Lung (tissue), 12 donors: ENCODE data around the gene TFDP2. TPM values are rescaled to one million over a fixed set of nuclear protein-coding genes. Genes with fewer than 3 reads are reported as not detected.

ENCODE experiments used
- ATAC-seq: fragments of 200-7000 bp; cut with Tn5 transposase; one replicate; pipeline ENCODE4 v1.9.1; 2020; ENCODE audit warnings: moderate number of reproducible peaks; ENCODE audit not compliant: insufficient read depth, low FRiP score
- DNase-seq, 3 donors: peaks; one replicate each; pipeline ENCODE4 v3.0.0-alpha.2; 2013 to 2017
- H3K27ac ChIP-seq, 2 donors: one replicate each; pipeline ENCODE4 v1.5.1; 2013; ENCODE audit warnings: mild to moderate bottlenecking in 2 of 2, moderate library complexity in 2 of 2, control low read depth in 1 of 2, inconsistent platforms in 1 of 2, low read depth in 1 of 2, low read length in 1 of 2
- H3K27me3 ChIP-seq, 3 donors: one replicate each; pipeline ENCODE4 v1.5.1; 2013; ENCODE audit warnings: low read length in 2 of 3; ENCODE audit not compliant: control insufficient read depth in 3 of 3, insufficient read depth in 3 of 3
- H3K36me3 ChIP-seq, 4 donors: one replicate each; pipeline ENCODE4 v1.5.1; 2013; ENCODE audit warnings: low read length in 4 of 4, mild to moderate bottlenecking in 1 of 4, moderate library complexity in 1 of 4; ENCODE audit not compliant: control insufficient read depth in 4 of 4, insufficient read depth in 4 of 4
- H3K4me1 ChIP-seq, 5 donors: one replicate each; pipeline ENCODE4 v1.5.1; 2013; ENCODE audit warnings: low read length in 5 of 5, mild to moderate bottlenecking in 2 of 5, moderate library complexity in 1 of 5; ENCODE audit not compliant: control insufficient read depth in 5 of 5, insufficient read depth in 5 of 5
- H3K4me3 ChIP-seq: one replicate; pipeline ENCODE4 v1.5.1; 2013; ENCODE audit warnings: mild to moderate bottlenecking, control low read depth, moderate library complexity
- H3K9ac ChIP-seq, 2 donors: one replicate each; pipeline ENCODE4 v1.5.1; 2013; ENCODE audit warnings: low read length in 2 of 2, control low read depth in 1 of 2; ENCODE audit not compliant: insufficient read depth in 1 of 2
- H3K9me3 ChIP-seq, 4 donors: one replicate each; pipeline ENCODE4 v1.5.1; 2013; ENCODE audit warnings: low read length in 3 of 4, mild to moderate bottlenecking in 1 of 4, moderate library complexity in 1 of 4; ENCODE audit not compliant: control insufficient read depth in 4 of 4, insufficient read depth in 3 of 4
- WGBS, 2 donors: extraction: QIAGEN DNeasy Blood & Tissue Kit; methylation state at CpG; one replicate each; pipeline ENCODE4 v1.1.7; 2013; 5-methylcytosine and 5-hydroxymethylcytosine counted together
- polyA plus RNA-seq, 2 donors: library from polyadenylated mRNA; stranded (reverse); fragments of 200-250 nt; gene quantifications; one replicate each; pipeline ENCODE4 v1.2.1, GENCODE V29; 2013
- total RNA-seq, 2 donors: library from RNA; depleted of rRNA in 1 of 2; stranded (reverse); fragments of >200 nt in 1 of 2; gene quantifications; one replicate each; pipeline ENCODE4 v1.2.1, GENCODE V29; 2014 to 2021
- TF ChIP-seq, protein P1 (sequence below): IDR thresholded peaks from 2 replicates; pipeline ENCODE4 v1.5.1; 2012; ENCODE audit warnings: mild to moderate bottlenecking; ENCODE audit errors: control extremely low read depth, extremely low read depth
- donor health status: control.
- donor health status: control.
- donor health status: Bipolar disorder and iron deficiency.
- donor health status: healthy.
- donor health status: DM: yes; HTN: yes; CAD: no.

Gene TFDP2
- total and polyA plus RNA-seq, 4 donors: 8.4 to 94.0 (median 17.0) TPM

DNA sequence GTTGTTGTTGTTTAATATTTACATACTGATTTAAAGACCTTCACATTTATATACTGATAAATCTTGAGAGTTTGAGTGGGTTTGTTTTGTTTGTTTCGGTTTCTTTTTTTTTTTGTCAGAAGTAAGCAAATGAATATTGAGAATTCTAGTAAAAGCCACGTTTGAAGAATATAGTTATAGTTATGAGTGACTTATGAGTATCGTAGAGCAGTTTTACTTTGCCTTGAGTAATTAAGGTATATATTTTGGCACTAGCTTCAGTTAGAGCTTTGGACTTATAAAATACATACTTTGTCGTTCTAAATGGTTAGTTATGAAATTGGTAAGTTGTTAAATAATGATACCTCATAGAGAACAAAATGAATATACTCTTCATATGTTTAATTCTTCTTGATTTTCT, 245.1 kb downstream of the TFDP2 start:
- Histone ChIP-seq H3K27me3 (no peaks in the 10 kb centered on the region), H3K9me3 (peaks cover 0 to 5% (median 0%) of the 10 kb centered on the region in 4 donors), H3K4me1 (peaks cover 0 to 3% (median 0%) of the 10 kb centered on the region in 5 donors), H3K4me3 (no peak overlapping the region), H3K36me3 (peaks cover 6 to 18% (median 10%) of the 10 kb centered on the region in 4 donors), H3K9ac (no peak overlapping the region), H3K27ac (no peak overlapping the region)
- DNase-seq: no peak
- TF ChIP-seq, protein P1, sequence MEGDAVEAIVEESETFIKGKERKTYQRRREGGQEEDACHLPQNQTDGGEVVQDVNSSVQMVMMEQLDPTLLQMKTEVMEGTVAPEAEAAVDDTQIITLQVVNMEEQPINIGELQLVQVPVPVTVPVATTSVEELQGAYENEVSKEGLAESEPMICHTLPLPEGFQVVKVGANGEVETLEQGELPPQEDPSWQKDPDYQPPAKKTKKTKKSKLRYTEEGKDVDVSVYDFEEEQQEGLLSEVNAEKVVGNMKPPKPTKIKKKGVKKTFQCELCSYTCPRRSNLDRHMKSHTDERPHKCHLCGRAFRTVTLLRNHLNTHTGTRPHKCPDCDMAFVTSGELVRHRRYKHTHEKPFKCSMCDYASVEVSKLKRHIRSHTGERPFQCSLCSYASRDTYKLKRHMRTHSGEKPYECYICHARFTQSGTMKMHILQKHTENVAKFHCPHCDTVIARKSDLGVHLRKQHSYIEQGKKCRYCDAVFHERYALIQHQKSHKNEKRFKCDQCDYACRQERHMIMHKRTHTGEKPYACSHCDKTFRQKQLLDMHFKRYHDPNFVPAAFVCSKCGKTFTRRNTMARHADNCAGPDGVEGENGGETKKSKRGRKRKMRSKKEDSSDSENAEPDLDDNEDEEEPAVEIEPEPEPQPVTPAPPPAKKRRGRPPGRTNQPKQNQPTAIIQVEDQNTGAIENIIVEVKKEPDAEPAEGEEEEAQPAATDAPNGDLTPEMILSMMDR: no peak
- no peak for ATAC-seq
- WGBS, 2 donors: 81 to 89% methylated on average over 4 of the region's 4 CpGs

DNA sequence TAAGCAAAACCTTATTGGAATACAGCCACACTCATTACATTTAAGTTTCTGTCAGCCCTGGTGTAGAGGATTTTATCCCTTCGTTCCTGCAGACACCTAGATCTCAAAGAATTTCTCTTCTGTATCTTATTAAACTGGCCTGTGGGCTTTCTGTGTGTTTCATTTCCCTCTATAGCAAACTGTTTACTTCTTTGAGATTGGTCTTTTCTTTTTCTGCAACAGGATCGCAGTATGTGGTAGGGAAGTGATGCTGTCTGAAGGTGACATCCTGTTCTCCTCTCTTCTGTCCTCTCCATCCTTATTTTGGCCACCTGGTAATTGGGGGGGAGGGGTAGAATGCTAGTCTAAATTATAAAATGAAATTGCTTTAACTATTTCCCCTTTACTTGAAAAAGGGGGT, 247.4 kb downstream of the TFDP2 start:
- TF ChIP-seq, protein P1: no peak
- peaks cover 0 to 4% (median 0%) of the 10 kb centered on the region in 5 donors for H3K4me1 ChIP-seq
- no peak overlapping the region for H3K9ac ChIP-seq
- no peak for DNase-seq
- no peaks in the 10 kb centered on the region for H3K27me3 ChIP-seq
- no peak overlapping the region for H3K27ac ChIP-seq
- WGBS, 2 donors: 60 to 75% methylated on average over 2 of the region's 2 CpGs
- peaks cover 0 to 5% (median 0%) of the 10 kb centered on the region in 4 donors for H3K9me3 ChIP-seq
- peaks cover 3 to 7% (median 4%) of the 10 kb centered on the region in 4 donors for H3K36me3 ChIP-seq
- no peak for ATAC-seq
- H3K4me3 ChIP-seq: no peak overlapping the region

DNA sequence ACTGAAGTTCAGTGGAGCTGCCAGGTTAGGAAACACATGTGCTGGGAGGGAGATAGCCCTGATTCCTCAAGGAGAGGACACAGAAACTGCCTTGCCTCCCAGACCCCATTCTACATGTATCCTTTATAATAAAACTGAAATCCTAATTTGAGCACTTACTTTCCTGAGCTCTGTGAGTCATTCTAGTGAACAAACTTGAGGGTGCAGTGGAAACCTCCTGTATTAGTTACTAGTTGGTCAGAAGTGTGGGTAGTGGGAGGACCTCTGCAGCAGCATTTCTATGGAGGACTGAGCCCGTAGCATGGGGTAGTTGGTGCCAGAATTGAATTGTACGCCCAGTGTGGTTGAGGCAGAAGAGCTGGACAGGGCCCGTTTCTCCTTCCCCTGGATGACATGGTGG, 249.0 kb downstream of the TFDP2 start:
- no peaks in the 10 kb centered on the region for H3K27me3 ChIP-seq
- peaks cover 0 to 7% (median 4%) of the 10 kb centered on the region in 4 donors for H3K36me3 ChIP-seq
- H3K27ac ChIP-seq: no peak overlapping the region
- no peak overlapping the region for H3K4me3 ChIP-seq
- H3K4me1 ChIP-seq: peaks cover 0 to 6% (median 0%) of the 10 kb centered on the region in 5 donors
- DNase-seq (no peak), ATAC-seq (no peak)
- TF ChIP-seq, protein P1: no peak
- 96 to 97% methylated on average over 3 of the region's 3 CpGs for WGBS, 2 donors
- no peak overlapping the region for H3K9ac ChIP-seq
- peaks cover 0 to 5% (median under 1%) of the 10 kb centered on the region in 4 donors for H3K9me3 ChIP-seq

DNA sequence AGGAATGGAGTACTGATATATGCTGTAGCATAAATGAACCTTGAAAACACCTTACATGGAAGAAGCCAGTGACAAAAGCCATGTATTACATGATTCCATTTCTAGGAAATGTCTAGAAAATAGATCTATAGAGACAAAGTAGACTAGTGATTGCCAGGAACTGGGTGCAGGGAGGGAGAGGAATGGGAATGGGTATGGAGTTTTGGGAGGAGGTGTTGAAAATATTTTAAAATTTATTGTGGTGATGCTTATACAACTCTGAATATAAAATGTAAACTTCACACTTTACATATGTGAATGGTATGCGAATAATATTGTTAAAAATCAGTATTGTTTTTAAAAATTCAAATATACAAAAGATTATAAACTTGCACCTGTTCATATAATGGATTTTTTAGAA, 250.4 kb downstream of the TFDP2 start:
- no peak for DNase-seq
- no peak overlapping the region for H3K4me3 ChIP-seq
- no peak for ATAC-seq
- WGBS, 2 donors: 95 to 100% methylated on average over 1 of the region's 1 CpG
- H3K9ac ChIP-seq: no peak overlapping the region
- TF ChIP-seq, protein P1: no peak
- no peaks in the 10 kb centered on the region for H3K27me3 ChIP-seq
- H3K36me3 ChIP-seq: peaks cover 0 to 6% (median 4%) of the 10 kb centered on the region in 4 donors
- peaks cover 0 to 5% (median under 1%) of the 10 kb centered on the region in 4 donors for H3K9me3 ChIP-seq
- H3K27ac ChIP-seq: no peak overlapping the region
- peaks cover 0 to 6% (median 0%) of the 10 kb centered on the region in 5 donors for H3K4me1 ChIP-seq
